SK-N-SH (cell line): ENCODE measurements around the gene HSPA5. TPM values are rescaled to one million over a fixed set of nuclear protein-coding genes. Genes with fewer than 3 reads are reported as not detected.

Experiments used
- CTCF ChIA-PET: fragments of 300-600, 350-600 bp; formaldehyde crosslinking; extraction: SDS; loops from one replicate; lab custom pipeline; 2021; lab: Yijun Ruan, JAX
- POLR2A ChIA-PET: fragments of 350-600 bp; sonication (Branson Sonifier 250); formaldehyde crosslinking; extraction: SDS; loops from one replicate; lab custom pipeline; 2020; ENCODE audit warnings: antibody characterized with exemption, inconsistent platforms; lab: Yijun Ruan, JAX
- DNase-seq: peaks from one replicate; pipeline ENCODE4 v3.0.0; 2012
- H2AFZ ChIP-seq: fragments of 200-600 bp; sonication (generic); 2 replicates; pipeline ENCODE4 v1.8.1; 2016; ENCODE audit warnings: antibody characterized with exemption, mild to moderate bottlenecking, low read depth
- H3F3A ChIP-seq: fragments of 200-600 bp; sonication (generic); replicated peaks from 2 replicates; pipeline ENCODE3; 2016; ENCODE audit warnings: antibody characterized with exemption, mild to moderate bottlenecking; ENCODE audit not compliant: insufficient read depth
- H3K27ac ChIP-seq, 2 experiments: fragments of 200-500 bp in 1 of 2; fragments of 200-600 bp in 1 of 2; sonication (Bioruptor generic) in 1 of 2; sonication (generic), shearing (Covaris generic) in 1 of 2; 2 replicates each; pipeline versions ENCODE4 v1.5.1 to v1.6.1; 2014 to 2016; ENCODE audit warnings: low read depth in 2 of 2, inconsistent platforms in 1 of 2, low read length in 1 of 2, mild to moderate bottlenecking in 1 of 2, mixed read lengths in 1 of 2
- H3K27me3 ChIP-seq: fragments of 200-600 bp; sonication (generic), shearing (Covaris generic); 2 replicates; pipeline ENCODE4 v1.6.1; 2016; ENCODE audit warnings: mixed run types; ENCODE audit not compliant: insufficient read depth
- H3K36me3 ChIP-seq, 2 experiments: fragments of 200-500 bp in 1 of 2; fragments of 200-600 bp in 1 of 2; sonication (Bioruptor generic) in 1 of 2; sonication (generic) in 1 of 2; replicated peaks in 1 of 2; 2 replicates each; pipeline versions ENCODE3 to v1.5.1; 2014 to 2016; ENCODE audit warnings: low read length in 1 of 2, mild to moderate bottlenecking in 1 of 2; ENCODE audit not compliant: insufficient read depth in 2 of 2, control insufficient read depth in 1 of 2
- H3K4me1 ChIP-seq, 2 experiments: fragments of 200-500 bp in 1 of 2; fragments of 200-600 bp in 1 of 2; sonication (Bioruptor generic) in 1 of 2; sonication (generic), shearing (Covaris generic) in 1 of 2; 2 replicates each; pipeline versions ENCODE4 v1.5.1 to v1.6.1; 2014 to 2016; ENCODE audit warnings: low read depth in 1 of 2, low read length in 1 of 2, mixed run types in 1 of 2; ENCODE audit not compliant: insufficient read depth in 2 of 2, control insufficient read depth in 1 of 2
- H3K4me2 ChIP-seq: fragments of 200-600 bp; sonication (generic), shearing (Covaris generic); 2 replicates; pipeline ENCODE4 v1.6.1; 2017; ENCODE audit warnings: mixed run types
- H3K4me3 ChIP-seq, 2 experiments: fragments of 200-500 bp in 1 of 2; fragments of 200-600 bp in 1 of 2; sonication (Bioruptor generic) in 1 of 2; sonication (generic), shearing (Covaris generic) in 1 of 2; 2 replicates each; pipeline versions ENCODE4 v1.5.1 to v1.8.1; 2014 to 2016; ENCODE audit warnings: low read depth in 2 of 2, inconsistent platforms in 1 of 2, low read length in 1 of 2, mild to moderate bottlenecking in 1 of 2, mixed read lengths in 1 of 2, moderate library complexity in 1 of 2
- H3K79me2 ChIP-seq: fragments of 200-600 bp; sonication (generic); 2 replicates; pipeline ENCODE4 v1.8.1; 2017; ENCODE audit warnings: mild to moderate bottlenecking; ENCODE audit not compliant: insufficient read depth
- H3K9ac ChIP-seq: fragments of 200-600 bp; sonication (generic); 2 replicates; pipeline ENCODE4 v1.6.1; 2017; ENCODE audit warnings: mixed run types
- H3K9me2 ChIP-seq: fragments of 200-600 bp; sonication (generic); 2 replicates; pipeline ENCODE4 v1.6.1; 2017; ENCODE audit warnings: mixed run types
- H3K9me3 ChIP-seq: fragments of 200-600 bp; sonication (generic); 2 replicates; pipeline ENCODE4 v1.6.1; 2017; ENCODE audit warnings: mixed run types, mild to moderate bottlenecking, moderate library complexity
- H4K20me1 ChIP-seq: fragments of 200-600 bp; sonication (generic); 2 replicates; pipeline ENCODE4 v1.6.1; 2017; ENCODE audit warnings: mild to moderate bottlenecking, mixed run types; ENCODE audit not compliant: insufficient read depth
- FOSL2 ChIP-seq: IDR thresholded peaks from 2 replicates; pipeline ENCODE4 v1.4.0; 2012; ENCODE audit warnings: low read depth, mild to moderate bottlenecking, moderate library complexity, borderline replicate concordance
- FOXJ3 ChIP-seq: sonication (generic); formaldehyde crosslinking; IDR thresholded peaks from 2 replicates; pipeline ENCODE4 v1.5.1; 2020; ENCODE audit warnings: mild to moderate bottlenecking, missing genetic modification reagents
- FOXM1 ChIP-seq: IDR thresholded peaks from 2 replicates; pipeline ENCODE4 v1.4.0; 2012; ENCODE audit warnings: low read depth, mild to moderate bottlenecking
- GABPA ChIP-seq: IDR thresholded peaks from 2 replicates; pipeline ENCODE4 v1.4.0; 2012; ENCODE audit warnings: low read depth, mild to moderate bottlenecking
- GATA2 ChIP-seq: sonication (generic); formaldehyde crosslinking; IDR thresholded peaks from 2 replicates; pipeline ENCODE4 v1.5.0; 2020; ENCODE audit warnings: mild to moderate bottlenecking, missing genetic modification reagents
- JUND ChIP-seq: IDR thresholded peaks from 2 replicates; pipeline ENCODE4 v1.4.0; 2012
- NFIC ChIP-seq: IDR thresholded peaks from 2 replicates; pipeline ENCODE4 v1.4.0; 2012; ENCODE audit warnings: borderline replicate concordance
- RAD21 ChIP-seq: IDR thresholded peaks from 2 replicates; pipeline ENCODE4 v1.6.1; 2012; ENCODE audit warnings: mild to moderate bottlenecking, low read length
- RCOR1 ChIP-seq: fragments of 150-350 bp; IDR thresholded peaks from 2 replicates; pipeline ENCODE4 v1.6.1; 2017; ENCODE audit warnings: antibody characterized with exemption, low read length
- RFX5 ChIP-seq: IDR thresholded peaks from 2 replicates; pipeline ENCODE4 v1.6.1; 2012; ENCODE audit warnings: mild to moderate bottlenecking, improper control_type of control experiment, low read length
- RXRA ChIP-seq: IDR thresholded peaks from 2 replicates; pipeline ENCODE4 v1.4.0; 2012; ENCODE audit warnings: low read depth, mild to moderate bottlenecking, borderline replicate concordance
- SMC3 ChIP-seq: IDR thresholded peaks from 2 replicates; pipeline ENCODE4 v1.6.1; 2012; ENCODE audit warnings: low read depth, low read length, improper control_type of control experiment
- TAF1 ChIP-seq: IDR thresholded peaks from 2 replicates; pipeline ENCODE4 v1.6.1; 2012; ENCODE audit warnings: low read depth, mild to moderate bottlenecking, low read length, moderate library complexity, borderline replicate concordance
- TEAD4 ChIP-seq: IDR thresholded peaks from 2 replicates; pipeline ENCODE4 v1.4.0; 2012; ENCODE audit warnings: mild to moderate bottlenecking, borderline replicate concordance; ENCODE audit not compliant: insufficient read depth
- YY1 ChIP-seq: IDR thresholded peaks from 2 replicates; pipeline ENCODE4 v1.4.0; 2012; ENCODE audit warnings: low read depth, mild to moderate bottlenecking
- WGBS: methylation state at CpG from one replicate; pipeline ENCODE4 v1.1.6; 2017; ENCODE audit warnings: low lambda C conversion rate; 5-methylcytosine and 5-hydroxymethylcytosine counted together
- polyA plus RNA-seq, 3 experiments: library from polyadenylated mRNA; depleted of rRNA; stranded (reverse); fragments of >200 nt; gene quantifications; 2 replicates each; pipeline ENCODE4 v1.2.3, GENCODE V29; 2012
- TF ChIP-seq, protein P1 (sequence below): IDR thresholded peaks from 2 replicates; pipeline ENCODE4 v1.6.1; 2012; ENCODE audit warnings: mild to moderate bottlenecking, low read depth, low read length, moderate library complexity
- TF ChIP-seq, protein P2 (sequence below): IDR thresholded peaks from 2 replicates; pipeline ENCODE4 v1.4.0; 2012; ENCODE audit warnings: low read depth, borderline replicate concordance
- TF ChIP-seq, protein P3 (sequence below): IDR thresholded peaks from 2 replicates; pipeline ENCODE4; 2012
- TF ChIP-seq, protein P4 (sequence below): IDR thresholded peaks from 2 replicates; pipeline ENCODE4 v1.4.0; 2012; ENCODE audit warnings: low read depth

The HSPA5 gene
- polyA plus RNA-seq, 1 of the 3 experiments (the other 2 are of a cell fraction), result 226 TPM

DNA sequence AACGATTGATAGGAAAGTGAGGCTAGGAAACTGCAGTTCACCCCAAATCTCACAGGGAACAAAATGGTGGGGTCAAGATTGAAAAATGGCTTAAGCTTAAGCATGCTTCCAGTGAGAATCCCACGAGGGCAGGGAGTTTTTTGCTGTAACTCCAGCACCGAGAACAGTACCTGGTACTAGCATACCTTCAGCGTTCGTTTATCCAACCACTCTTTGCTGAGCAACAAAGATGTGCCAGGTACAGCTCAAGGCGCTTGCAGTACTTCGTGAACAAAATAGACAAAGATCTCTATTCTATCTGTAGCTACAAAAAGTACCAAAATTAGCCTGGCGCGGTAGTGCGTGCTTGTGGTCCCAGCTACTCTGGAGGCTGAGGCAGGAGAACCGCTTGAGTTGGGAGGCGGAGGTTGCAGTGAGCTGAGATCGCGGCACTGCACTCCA lies 50.8 kb downstream of the HSPA5 start:
- H3K9me3 ChIP-seq, result no peaks in the 10 kb centered on the region
- DNase-seq, result peak; percentile 32
- peaks cover 25% of the 10 kb centered on the region for H4K20me1 ChIP-seq
- peaks cover 3% of the 10 kb centered on the region for H3F3A ChIP-seq
- H3K9me2 ChIP-seq, result no peaks in the 10 kb centered on the region
- ChIA-PET POLR2A (interaction anchor here (0.9 to 2.0 kb wide), 3 partner anchors 9 to 51 kb away, joined by 3 to 8 read pairs (median 7); partner anchors contain the start of gene HSPA5), CTCF (interaction anchor here (0.9 kb wide), 1 partner anchor 9 kb away, joined by 3 read pairs; no protein-coding TSS in a partner anchor)
- 46% methylated on average over 14 of the region's 14 CpGs for WGBS
- H3K9ac ChIP-seq, result peak overlapping the region; percentile 98
- H3K4me3 ChIP-seq, result peak overlapping the region; percentile 69 to 77
- H3K27ac ChIP-seq, result peak overlapping the region; percentile 84 to 87
- TF ChIP-seq RCOR1 (no peak), GABPA (no peak), GATA2 (CRISPR knock-in tag) (no peak), RAD21 (no peak), SMC3 (no peak), RFX5 (no peak)
- TF ChIP-seq, protein P1, sequence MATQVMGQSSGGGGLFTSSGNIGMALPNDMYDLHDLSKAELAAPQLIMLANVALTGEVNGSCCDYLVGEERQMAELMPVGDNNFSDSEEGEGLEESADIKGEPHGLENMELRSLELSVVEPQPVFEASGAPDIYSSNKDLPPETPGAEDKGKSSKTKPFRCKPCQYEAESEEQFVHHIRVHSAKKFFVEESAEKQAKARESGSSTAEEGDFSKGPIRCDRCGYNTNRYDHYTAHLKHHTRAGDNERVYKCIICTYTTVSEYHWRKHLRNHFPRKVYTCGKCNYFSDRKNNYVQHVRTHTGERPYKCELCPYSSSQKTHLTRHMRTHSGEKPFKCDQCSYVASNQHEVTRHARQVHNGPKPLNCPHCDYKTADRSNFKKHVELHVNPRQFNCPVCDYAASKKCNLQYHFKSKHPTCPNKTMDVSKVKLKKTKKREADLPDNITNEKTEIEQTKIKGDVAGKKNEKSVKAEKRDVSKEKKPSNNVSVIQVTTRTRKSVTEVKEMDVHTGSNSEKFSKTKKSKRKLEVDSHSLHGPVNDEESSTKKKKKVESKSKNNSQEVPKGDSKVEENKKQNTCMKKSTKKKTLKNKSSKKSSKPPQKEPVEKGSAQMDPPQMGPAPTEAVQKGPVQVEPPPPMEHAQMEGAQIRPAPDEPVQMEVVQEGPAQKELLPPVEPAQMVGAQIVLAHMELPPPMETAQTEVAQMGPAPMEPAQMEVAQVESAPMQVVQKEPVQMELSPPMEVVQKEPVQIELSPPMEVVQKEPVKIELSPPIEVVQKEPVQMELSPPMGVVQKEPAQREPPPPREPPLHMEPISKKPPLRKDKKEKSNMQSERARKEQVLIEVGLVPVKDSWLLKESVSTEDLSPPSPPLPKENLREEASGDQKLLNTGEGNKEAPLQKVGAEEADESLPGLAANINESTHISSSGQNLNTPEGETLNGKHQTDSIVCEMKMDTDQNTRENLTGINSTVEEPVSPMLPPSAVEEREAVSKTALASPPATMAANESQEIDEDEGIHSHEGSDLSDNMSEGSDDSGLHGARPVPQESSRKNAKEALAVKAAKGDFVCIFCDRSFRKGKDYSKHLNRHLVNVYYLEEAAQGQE, result no peak
- H3K27me3 ChIP-seq, result no peaks in the 10 kb centered on the region
- peaks cover 57% of the 10 kb centered on the region for H3K79me2 ChIP-seq
- peak overlapping the region; percentile 78 for H3K4me2 ChIP-seq
- H3K36me3 ChIP-seq, result peaks cover 0 to 6% of the 10 kb centered on the region in 2 experiments
- H2AFZ ChIP-seq, result peak overlapping the region; percentile 92
- peaks cover 7 to 15% of the 10 kb centered on the region in 2 experiments; a peak in 2 of 4 replicates for H3K4me1 ChIP-seq

DNA sequence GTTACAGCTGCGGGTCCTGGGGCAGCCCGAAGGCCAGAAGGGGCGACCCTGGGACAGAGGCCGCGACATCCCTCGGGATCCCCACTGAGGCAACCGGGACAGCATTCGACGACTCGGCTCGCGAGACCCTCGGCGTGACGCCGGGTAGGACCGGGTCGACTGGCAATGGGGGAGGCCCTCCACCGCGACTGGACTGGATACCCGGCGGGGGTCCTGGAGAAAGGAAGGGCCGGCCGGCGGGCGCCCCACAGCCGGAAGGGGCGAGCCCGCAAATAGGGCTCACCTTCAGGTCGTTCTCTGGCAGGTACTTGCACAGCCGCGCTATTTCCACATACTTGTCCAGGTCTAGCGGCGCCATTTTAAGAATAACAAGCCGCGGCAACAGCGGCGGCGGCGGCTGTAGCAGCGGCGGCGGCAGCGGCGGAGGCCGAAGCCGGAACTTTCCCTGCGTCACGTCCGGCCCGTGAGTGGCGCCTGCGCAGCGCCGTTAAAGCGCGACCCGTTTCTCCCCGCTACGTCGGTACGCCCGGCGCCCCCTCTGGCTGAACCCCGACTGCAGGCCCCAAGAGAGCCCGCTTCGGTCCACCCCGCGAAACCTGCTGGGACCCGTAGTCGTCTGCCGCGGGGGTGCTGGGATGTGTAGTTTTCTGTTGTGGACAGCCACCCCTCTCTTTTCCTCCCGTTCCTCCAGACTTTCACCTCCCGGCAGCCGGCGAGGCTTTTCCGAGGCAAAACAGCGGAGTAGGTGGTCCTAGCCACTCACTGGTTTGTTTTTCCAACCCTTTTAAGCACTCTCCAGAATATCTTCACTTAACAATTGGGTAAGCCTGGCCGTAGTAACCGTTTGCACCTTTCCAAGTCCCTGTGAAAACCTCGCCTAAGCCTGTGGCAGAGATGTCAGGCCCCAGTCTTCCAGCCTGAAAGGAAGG lies 51.5 kb downstream of the HSPA5 start, which contains the start of gene PPP6C:
Gene PPP6C (minus strand): TSS at position 443 of the 929 bp plus-strand sequence. CDS start 85 bp downstream, at position 358.
- H3K79me2 ChIP-seq, result peaks cover 64% of the 10 kb centered on the region
- ChIA-PET CTCF (no interaction called here), POLR2A (interaction anchor here (1.2 to 2.0 kb wide), 2 partner anchors 10 to 51 kb away, joined by 7 to 8 read pairs; partner anchors contain the start of gene HSPA5)
- H3K4me1 ChIP-seq, result peaks cover 7 to 15% of the 10 kb centered on the region in 2 experiments; a peak in 2 of 4 replicates
- peak within 1 kb of the TSS; percentile 84 to 87 for H3K27ac ChIP-seq
- no peaks in the 10 kb centered on the region for H3K9me3 ChIP-seq
- peaks cover 3% of the 10 kb centered on the region for H3F3A ChIP-seq
- no peaks in the 10 kb centered on the region for H3K9me2 ChIP-seq
- peak within 1 kb of the TSS; percentile 69 to 77 for H3K4me3 ChIP-seq
- H3K4me2 ChIP-seq, result peak within 1 kb of the TSS; percentile 99
- H4K20me1 ChIP-seq, result peaks cover 33% of the 10 kb centered on the region
- peak; percentile 97 for DNase-seq
- H3K27me3 ChIP-seq, result no peaks in the 10 kb centered on the region
- WGBS, result under 1% methylated on average over 57 of the region's 82 CpGs
- peaks cover 0 to 12% of the 10 kb centered on the region in 2 experiments for H3K36me3 ChIP-seq
- H3K9ac ChIP-seq, result peak within 1 kb of the TSS; percentile 98
- H2AFZ ChIP-seq, result peak within 1 kb of the TSS; percentile 94
- no peak for TF ChIP-seq TEAD4
- TF ChIP-seq NFIC, result no peak
- peak; percentile 71 for TF ChIP-seq TAF1
- TF ChIP-seq JUND, result no peak; the same call in 1 of the 2 replicates
- peak; percentile 87 for TF ChIP-seq GABPA
- peak; percentile 63 for TF ChIP-seq YY1
- TF ChIP-seq, protein P2, sequence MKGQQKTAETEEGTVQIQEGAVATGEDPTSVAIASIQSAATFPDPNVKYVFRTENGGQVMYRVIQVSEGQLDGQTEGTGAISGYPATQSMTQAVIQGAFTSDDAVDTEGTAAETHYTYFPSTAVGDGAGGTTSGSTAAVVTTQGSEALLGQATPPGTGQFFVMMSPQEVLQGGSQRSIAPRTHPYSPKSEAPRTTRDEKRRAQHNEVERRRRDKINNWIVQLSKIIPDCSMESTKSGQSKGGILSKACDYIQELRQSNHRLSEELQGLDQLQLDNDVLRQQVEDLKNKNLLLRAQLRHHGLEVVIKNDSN, result no peak
- no peak for TF ChIP-seq GATA2 (CRISPR knock-in tag)
- no peak; the same call in 1 of the 2 replicates for TF ChIP-seq RXRA
- TF ChIP-seq, protein P3, sequence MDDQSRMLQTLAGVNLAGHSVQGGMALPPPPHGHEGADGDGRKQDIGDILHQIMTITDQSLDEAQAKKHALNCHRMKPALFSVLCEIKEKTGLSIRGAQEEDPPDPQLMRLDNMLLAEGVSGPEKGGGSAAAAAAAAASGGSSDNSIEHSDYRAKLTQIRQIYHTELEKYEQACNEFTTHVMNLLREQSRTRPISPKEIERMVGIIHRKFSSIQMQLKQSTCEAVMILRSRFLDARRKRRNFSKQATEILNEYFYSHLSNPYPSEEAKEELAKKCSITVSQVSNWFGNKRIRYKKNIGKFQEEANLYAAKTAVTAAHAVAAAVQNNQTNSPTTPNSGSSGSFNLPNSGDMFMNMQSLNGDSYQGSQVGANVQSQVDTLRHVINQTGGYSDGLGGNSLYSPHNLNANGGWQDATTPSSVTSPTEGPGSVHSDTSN, result peak; percentile 31; the same call in 1 of the 2 replicates
- TF ChIP-seq, protein P4, sequence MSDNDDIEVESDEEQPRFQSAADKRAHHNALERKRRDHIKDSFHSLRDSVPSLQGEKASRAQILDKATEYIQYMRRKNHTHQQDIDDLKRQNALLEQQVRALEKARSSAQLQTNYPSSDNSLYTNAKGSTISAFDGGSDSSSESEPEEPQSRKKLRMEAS, result peak; percentile 74
- TF ChIP-seq FOSL2, result 0 out of 2 replicates have a peak, but pooled peaks have one; percentile 15
- no peak for TF ChIP-seq FOXM1
- 0 out of 2 replicates have a peak, but pooled peaks have one; percentile 6 for TF ChIP-seq SMC3
- TF ChIP-seq FOXJ3 (CRISPR knock-in tag), result no peak
- TF ChIP-seq RAD21, result peak; percentile 44; the same call in 1 of the 2 replicates
